Measurements from ENCODE around the gene IER3.
"Not testable (repeated sequence)": the region's sequence is repeated elsewhere in the genome, so short reads cannot be mapped to it uniquely, and the experiment has no call there.

IER3 gene

GRCh38 chr6:30768634-30769087 is 24.3 kb upstream of the IER3 start:
- DNase-seq (ENCODE audit: low spot score), result no peak

- DNase-seq (ENCODE audit: low spot score), result no peak
Observed at GRCh38 chr6:30767944-30768301, 23.6 kb upstream of the IER3 start.

- no peak for DNase-seq (ENCODE audit: low spot score)
Observed at GRCh38 chr6:30767158-30767943, 23.0 kb upstream of the IER3 start.

GRCh38 chr6:30766461-30767157 is 22.3 kb upstream of the IER3 start:
- DNase-seq (ENCODE audit: low spot score), result no peak

- not testable (repeated sequence) for DNase-seq (ENCODE audit: low spot score)
Observed at GRCh38 chr6:30765495-30765894, 21.1 kb upstream of the IER3 start.

GRCh38 chr6:30764490-30765043 is 20.2 kb upstream of the IER3 start:
- DNase-seq (ENCODE audit: low spot score), result not testable (repeated sequence)

GRCh38 chr6:30763618-30764489 is 19.5 kb upstream of the IER3 start:
- DNase-seq (ENCODE audit: low spot score), result no peak

GRCh38 chr6:30763155-30763617 is 18.8 kb upstream of the IER3 start:
- no peak for DNase-seq (ENCODE audit: low spot score)

GRCh38 chr6:30761791-30762429 is 17.6 kb upstream of the IER3 start:
- no peak for DNase-seq (ENCODE audit: low spot score)

- DNase-seq (ENCODE audit: low spot score), result no peak
Observed at GRCh38 chr6:30760549-30760948, 16.2 kb upstream of the IER3 start.

- no peak for DNase-seq (ENCODE audit: low spot score)
Observed at GRCh38 chr6:30759575-30760239, 15.4 kb upstream of the IER3 start.

- no peak for DNase-seq (ENCODE audit: low spot score)
Observed at GRCh38 chr6:30757261-30757904, 13.0 kb upstream of the IER3 start.

- DNase-seq (ENCODE audit: low spot score), result not testable (repeated sequence)
Observed at GRCh38 chr6:30756405-30757003, 12.2 kb upstream of the IER3 start.

GRCh38 chr6:30754631-30755030 is 10.3 kb upstream of the IER3 start:
- DNase-seq (ENCODE audit: low spot score), result no peak

GRCh38 chr6:30752157-30752927 is 8.0 kb upstream of the IER3 start:
- peak; percentile 73 for DNase-seq (ENCODE audit: low spot score)

- DNase-seq (ENCODE audit: low spot score), result no peak
Observed at GRCh38 chr6:30750379-30750668, 6.0 kb upstream of the IER3 start.

GRCh38 chr6:30749554-30750378 is 5.4 kb upstream of the IER3 start:
- no peak for DNase-seq (ENCODE audit: low spot score)

GRCh38 chr6:30748851-30749540 is 4.6 kb upstream of the IER3 start:
- no peak for DNase-seq (ENCODE audit: low spot score)
